ENCODE measurements around the gene TNFRSF14. TPM values are rescaled to one million over a fixed set of nuclear protein-coding genes. Genes with fewer than 3 reads are reported as not detected.

Gene TNFRSF14
- total RNA-seq, 2 donors from 2014 or later: 111 to 145 TPM

DNA sequence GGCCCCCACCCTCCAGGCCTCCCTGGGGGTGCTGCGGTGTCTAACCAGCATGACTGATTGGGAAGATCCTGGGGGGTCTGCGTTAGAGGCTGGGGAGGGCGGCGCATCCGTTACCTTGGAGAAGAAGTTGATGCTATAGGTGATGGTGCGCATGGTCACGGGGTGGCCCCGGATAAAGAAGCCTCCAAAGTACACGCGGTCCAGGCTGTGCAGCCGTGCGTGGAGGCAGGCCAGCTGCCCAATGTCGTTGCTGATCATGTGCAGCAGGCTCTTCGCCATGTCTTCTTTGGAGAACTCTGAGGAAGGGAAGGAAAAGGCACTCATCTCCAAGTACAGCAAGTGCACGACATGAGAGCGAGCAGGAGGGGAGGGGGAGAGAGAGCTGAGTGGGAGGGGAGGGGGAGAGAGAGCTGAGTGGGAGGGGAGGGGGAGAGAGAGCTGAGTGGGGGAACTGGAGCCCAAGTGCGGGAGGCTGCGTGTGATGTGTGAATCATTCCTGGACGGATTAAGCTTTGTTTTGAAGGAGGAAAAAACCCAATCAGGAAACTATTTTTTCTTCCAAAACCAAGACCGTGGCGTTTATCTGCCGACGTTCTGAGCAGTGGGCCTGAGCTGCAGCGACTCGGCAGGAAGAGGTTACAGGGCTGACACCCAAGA, 37.0 kb upstream of the TNFRSF14 start:
- H3K27me3 ChIP-seq: no peaks in the 10 kb centered on the region
- H3K9ac ChIP-seq (ENCODE audit: low read depth in 2 of 2, low read length in 2 of 2): no peak overlapping the region
- no peak overlapping the region for H3K4me3 ChIP-seq
- H3K4me1 ChIP-seq: no peaks in the 10 kb centered on the region
- intact Hi-C loops (cut with DNase I): no loop called here
- H3K36me3 ChIP-seq: peaks cover 27% of the 10 kb centered on the region
- TF ChIP-seq, protein P1, sequence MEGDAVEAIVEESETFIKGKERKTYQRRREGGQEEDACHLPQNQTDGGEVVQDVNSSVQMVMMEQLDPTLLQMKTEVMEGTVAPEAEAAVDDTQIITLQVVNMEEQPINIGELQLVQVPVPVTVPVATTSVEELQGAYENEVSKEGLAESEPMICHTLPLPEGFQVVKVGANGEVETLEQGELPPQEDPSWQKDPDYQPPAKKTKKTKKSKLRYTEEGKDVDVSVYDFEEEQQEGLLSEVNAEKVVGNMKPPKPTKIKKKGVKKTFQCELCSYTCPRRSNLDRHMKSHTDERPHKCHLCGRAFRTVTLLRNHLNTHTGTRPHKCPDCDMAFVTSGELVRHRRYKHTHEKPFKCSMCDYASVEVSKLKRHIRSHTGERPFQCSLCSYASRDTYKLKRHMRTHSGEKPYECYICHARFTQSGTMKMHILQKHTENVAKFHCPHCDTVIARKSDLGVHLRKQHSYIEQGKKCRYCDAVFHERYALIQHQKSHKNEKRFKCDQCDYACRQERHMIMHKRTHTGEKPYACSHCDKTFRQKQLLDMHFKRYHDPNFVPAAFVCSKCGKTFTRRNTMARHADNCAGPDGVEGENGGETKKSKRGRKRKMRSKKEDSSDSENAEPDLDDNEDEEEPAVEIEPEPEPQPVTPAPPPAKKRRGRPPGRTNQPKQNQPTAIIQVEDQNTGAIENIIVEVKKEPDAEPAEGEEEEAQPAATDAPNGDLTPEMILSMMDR (IDR thresholded peaks at IDR 0.05): no peak
- H3K27ac ChIP-seq: no peak overlapping the region
- no peak for DNase-seq
- no peaks in the 10 kb centered on the region for H3K9me3 ChIP-seq

DNA sequence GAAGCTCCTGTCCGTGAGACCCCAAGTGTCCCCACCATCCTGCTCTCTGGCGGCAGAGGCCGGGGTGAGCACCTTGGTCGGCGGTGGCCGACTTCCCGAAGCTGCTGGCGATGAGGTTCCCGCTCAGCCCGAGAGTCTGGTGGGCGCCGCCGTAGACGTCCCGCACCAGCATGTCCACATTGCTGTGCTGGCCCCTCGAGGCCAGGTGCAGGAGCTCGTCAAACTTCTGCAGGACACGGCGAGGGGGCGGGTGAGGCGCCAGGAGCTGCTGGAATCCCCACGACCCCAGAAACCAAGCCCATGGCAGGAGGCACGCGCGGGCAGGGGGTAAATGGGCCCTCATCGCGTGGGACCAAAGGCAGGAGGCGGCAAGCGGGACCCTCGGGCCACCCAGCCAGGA, 36.4 kb upstream of the TNFRSF14 start:
- DNase-seq: no peak
- TF ChIP-seq, protein P1 (IDR thresholded peaks at IDR 0.05): no peak
- Histone ChIP-seq H3K9ac (ENCODE audit: low read depth in 2 of 2, low read length in 2 of 2) (no peak overlapping the region), H3K27ac (no peak overlapping the region), H3K4me1 (peaks cover under 1% of the 10 kb centered on the region), H3K36me3 (peaks cover 26% of the 10 kb centered on the region), H3K9me3 (no peaks in the 10 kb centered on the region), H3K27me3 (no peaks in the 10 kb centered on the region), H3K4me3 (no peak overlapping the region)
- intact Hi-C loops (cut with DNase I): no loop called here

DNA sequence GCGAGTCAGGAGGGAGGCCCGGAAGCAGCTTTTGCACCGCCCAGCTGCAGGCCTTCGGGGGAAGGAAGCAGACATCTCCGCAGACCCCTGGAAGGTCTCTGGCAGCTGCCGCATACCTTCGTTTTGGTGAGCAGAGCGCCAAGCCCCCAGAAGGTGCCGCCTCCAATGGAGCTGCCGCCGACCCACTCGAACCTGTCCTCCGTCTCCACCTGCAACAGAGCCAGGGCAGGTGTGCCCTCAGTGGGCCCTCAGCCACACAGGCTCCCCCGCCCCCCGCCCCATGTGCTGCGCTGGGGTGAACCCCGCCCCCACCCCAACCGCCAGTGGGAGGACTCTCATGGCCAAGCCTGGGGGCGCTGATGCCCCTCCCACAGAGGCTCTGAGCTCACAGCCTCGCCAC, 36.0 kb upstream of the TNFRSF14 start:
- no peaks in the 10 kb centered on the region for H3K9me3 ChIP-seq
- no peak overlapping the region for H3K27ac ChIP-seq
- H3K27me3 ChIP-seq: no peaks in the 10 kb centered on the region
- no peak overlapping the region for H3K9ac ChIP-seq (ENCODE audit: low read depth in 2 of 2, low read length in 2 of 2)
- H3K4me1 ChIP-seq: peaks cover 5% of the 10 kb centered on the region
- TF ChIP-seq, protein P1 (IDR thresholded peaks at IDR 0.05): no peak
- intact Hi-C loops (cut with DNase I): no loop called here
- no peak overlapping the region for H3K4me3 ChIP-seq
- peaks cover 26% of the 10 kb centered on the region for H3K36me3 ChIP-seq
- no peak for DNase-seq

DNA sequence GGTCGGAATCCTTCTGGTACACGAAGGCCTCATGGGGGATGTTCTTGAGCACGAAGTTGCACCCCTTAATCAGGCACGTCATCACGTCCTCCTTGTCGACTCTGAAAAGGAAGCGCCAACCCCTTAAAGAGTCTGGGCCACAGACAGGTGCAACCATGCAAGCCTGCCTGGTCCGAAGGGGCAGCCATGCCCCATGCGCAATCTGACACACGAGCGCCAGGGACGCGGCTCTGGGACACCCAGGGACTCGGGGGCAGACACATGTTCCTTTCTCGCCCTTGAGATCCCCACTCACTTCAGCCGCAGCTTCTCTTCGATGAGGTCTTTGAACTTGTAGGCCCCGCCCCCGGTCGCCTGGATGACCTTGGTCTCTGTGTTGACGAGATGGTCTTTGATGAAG, 35.4 kb upstream of the TNFRSF14 start:
- H3K4me1 ChIP-seq: peaks cover 6% of the 10 kb centered on the region
- intact Hi-C loops (cut with DNase I): no loop called here
- no peaks in the 10 kb centered on the region for H3K27me3 ChIP-seq
- H3K9ac ChIP-seq (ENCODE audit: low read depth in 2 of 2, low read length in 2 of 2): no peak overlapping the region
- no peaks in the 10 kb centered on the region for H3K9me3 ChIP-seq
- peaks cover 26% of the 10 kb centered on the region for H3K36me3 ChIP-seq
- no peak overlapping the region for H3K4me3 ChIP-seq
- no peak for DNase-seq
- H3K27ac ChIP-seq: no peak overlapping the region
- TF ChIP-seq, protein P1 (IDR thresholded peaks at IDR 0.05): no peak

DNA sequence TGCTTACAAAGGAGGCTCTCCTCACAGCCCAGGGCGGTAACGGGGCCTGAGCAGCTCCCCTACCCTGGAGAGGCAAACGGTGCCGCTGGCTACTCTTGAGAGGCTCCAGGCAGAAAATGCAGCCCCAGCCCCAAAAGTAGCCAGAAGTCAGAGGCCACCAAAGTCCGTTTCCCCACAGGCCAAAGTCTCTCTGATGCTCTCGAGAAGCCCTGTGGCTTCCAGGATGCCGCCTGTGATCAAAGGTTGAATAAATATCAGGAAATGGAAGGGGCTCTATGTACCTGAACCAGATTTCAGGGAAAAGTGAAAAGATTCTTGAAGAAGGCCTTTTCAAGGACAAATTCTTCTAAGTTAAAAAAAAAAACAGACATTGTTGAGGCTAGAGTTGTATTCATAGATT, 33.9 kb upstream of the TNFRSF14 start:
- Histone ChIP-seq H3K9ac (ENCODE audit: low read depth in 2 of 2, low read length in 2 of 2) (no peak overlapping the region), H3K36me3 (peaks cover 23% of the 10 kb centered on the region), H3K27me3 (no peaks in the 10 kb centered on the region), H3K4me3 (no peak overlapping the region), H3K27ac (no peak overlapping the region), H3K9me3 (no peaks in the 10 kb centered on the region), H3K4me1 (peaks cover 6% of the 10 kb centered on the region)
- intact Hi-C loops (cut with DNase I): no loop called here
- no peak for DNase-seq
- TF ChIP-seq, protein P1 (IDR thresholded peaks at IDR 0.05): no peak

All from colonic mucosa (tissue), 4 donors.